Measurements from ENCODE around the gene S1PR1.

S1PR1 gene

GRCh38 chr1:101239095-101240040, 2.5 kb downstream of the S1PR1 start:
- in situ Hi-C loops (cut with HindIII; ENCODE audit: low sequenced_read_pairs), result no loop called here
- TF ChIP-seq, protein P1, sequence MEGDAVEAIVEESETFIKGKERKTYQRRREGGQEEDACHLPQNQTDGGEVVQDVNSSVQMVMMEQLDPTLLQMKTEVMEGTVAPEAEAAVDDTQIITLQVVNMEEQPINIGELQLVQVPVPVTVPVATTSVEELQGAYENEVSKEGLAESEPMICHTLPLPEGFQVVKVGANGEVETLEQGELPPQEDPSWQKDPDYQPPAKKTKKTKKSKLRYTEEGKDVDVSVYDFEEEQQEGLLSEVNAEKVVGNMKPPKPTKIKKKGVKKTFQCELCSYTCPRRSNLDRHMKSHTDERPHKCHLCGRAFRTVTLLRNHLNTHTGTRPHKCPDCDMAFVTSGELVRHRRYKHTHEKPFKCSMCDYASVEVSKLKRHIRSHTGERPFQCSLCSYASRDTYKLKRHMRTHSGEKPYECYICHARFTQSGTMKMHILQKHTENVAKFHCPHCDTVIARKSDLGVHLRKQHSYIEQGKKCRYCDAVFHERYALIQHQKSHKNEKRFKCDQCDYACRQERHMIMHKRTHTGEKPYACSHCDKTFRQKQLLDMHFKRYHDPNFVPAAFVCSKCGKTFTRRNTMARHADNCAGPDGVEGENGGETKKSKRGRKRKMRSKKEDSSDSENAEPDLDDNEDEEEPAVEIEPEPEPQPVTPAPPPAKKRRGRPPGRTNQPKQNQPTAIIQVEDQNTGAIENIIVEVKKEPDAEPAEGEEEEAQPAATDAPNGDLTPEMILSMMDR (IDR thresholded peaks at IDR 0.05; ENCODE audit: low read depth, low read length), result no peak
- no peak for DNase-seq (ENCODE audit: low read depth, low spot score)
- H3K4me3 ChIP-seq (ENCODE audit: low read depth, low read length), result no peak overlapping the region

GRCh38 chr1:101240041-101240430, 3.2 kb downstream of the S1PR1 start:
- in situ Hi-C loops (cut with HindIII; ENCODE audit: low sequenced_read_pairs), result no loop called here
- DNase-seq (ENCODE audit: low read depth, low spot score), result no peak
- no peak overlapping the region for H3K4me3 ChIP-seq (ENCODE audit: low read depth, low read length)
- TF ChIP-seq, protein P1 (IDR thresholded peaks at IDR 0.05; ENCODE audit: low read depth, low read length), result no peak

DNA sequence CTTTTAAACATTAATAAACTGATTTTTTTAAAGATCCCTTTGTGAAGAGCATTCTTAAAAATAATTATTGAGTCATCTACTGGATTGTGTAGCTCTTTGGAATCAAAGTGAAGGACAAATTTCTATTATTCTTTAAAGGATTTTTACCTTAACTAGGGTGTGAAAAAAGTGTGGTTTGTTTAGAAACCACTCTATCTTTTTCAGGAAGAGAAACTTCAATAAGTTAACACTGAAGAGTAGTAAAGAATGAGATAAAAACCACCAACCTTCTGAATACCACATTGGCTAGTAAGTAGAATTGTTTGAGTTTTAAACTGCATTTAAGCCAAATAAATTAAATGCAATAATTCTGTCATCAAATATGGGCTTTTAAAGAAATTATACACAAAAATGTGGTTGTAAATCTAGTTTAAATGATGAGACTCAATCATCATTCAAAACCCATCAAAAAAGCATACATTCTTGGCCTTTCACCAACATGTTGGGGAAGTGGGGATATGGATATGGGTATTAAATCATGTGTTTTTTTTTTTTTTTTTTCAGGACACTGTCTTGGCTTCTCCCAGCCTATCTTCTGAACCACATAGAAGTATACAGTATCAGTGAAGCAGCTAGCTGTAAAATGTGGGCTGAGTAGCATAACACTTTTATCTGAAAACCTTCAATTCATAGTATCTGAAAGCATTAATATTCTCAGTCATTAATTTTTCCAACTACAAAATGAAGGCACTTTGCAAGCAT, 4.8 kb downstream of the S1PR1 start:
- no peak overlapping the region for H3K4me3 ChIP-seq (ENCODE audit: low read depth, low read length)
- in situ Hi-C loops (cut with HindIII; ENCODE audit: low sequenced_read_pairs), result no loop called here
- DNase-seq (ENCODE audit: low read depth, low spot score), result no peak
- TF ChIP-seq, protein P1 (IDR thresholded peaks at IDR 0.05; ENCODE audit: low read depth, low read length), result no peak

DNA sequence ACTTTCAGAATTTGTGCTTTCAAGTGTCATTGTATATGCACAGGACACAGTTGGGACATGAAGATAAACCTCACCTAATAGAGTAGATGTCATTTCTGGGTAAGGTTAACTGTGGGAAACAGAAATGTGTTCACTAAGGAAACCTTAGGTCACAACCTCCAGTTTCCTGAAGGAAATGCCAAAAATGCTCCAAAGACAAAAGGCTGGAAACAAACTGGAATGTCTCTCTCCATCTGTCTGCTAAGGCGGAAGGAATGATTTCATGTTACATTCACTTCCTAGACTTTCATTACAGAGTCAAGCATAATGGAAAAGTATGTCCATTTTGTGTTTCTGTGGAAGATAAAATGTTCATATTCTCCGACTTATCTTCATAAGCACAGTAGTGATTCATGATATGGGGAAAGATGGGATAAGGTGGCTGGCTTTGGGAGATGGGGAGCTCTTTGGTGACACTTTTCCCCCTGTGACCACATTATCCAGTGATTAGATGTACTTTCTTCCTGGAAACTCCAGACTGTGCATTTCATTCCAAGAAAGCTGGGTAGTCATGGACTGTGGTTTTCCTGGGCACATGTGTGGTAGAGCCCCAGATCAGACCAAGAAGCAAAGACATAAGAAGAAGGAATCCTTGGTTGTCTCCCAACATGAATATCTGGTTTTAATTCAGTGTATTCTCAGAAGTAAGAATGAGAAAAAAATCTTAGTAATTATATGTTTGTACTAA, 5.7 kb downstream of the S1PR1 start:
- in situ Hi-C loops (cut with HindIII; ENCODE audit: low sequenced_read_pairs), result no loop called here
- TF ChIP-seq, protein P1 (IDR thresholded peaks at IDR 0.05; ENCODE audit: low read depth, low read length), result no peak
- no peak for DNase-seq (ENCODE audit: low read depth, low spot score)
- no peak overlapping the region for H3K4me3 ChIP-seq (ENCODE audit: low read depth, low read length)

DNA sequence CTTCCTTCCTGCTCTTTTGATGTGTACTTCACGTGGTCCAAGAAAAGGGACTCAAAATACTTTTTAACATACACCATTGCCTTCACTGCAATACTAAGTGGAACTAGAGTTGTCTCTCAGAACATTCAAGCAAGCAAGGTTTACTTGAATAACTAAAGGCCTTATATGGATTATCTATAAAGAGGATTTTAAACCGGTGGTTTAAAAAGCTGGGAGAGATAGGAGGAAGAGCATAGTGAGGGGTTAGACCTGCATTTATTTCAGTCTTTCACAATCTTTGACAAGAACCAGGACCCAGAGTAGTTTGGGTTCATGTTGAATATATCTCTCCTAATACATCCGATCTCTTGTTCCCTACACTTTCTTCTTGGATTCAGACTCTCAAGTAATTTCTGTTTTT, 6.9 kb downstream of the S1PR1 start:
- in situ Hi-C loops (cut with HindIII; ENCODE audit: low sequenced_read_pairs), result no loop called here
- no peak for DNase-seq (ENCODE audit: low read depth, low spot score)
- H3K4me3 ChIP-seq (ENCODE audit: low read depth, low read length), result no peak overlapping the region
- TF ChIP-seq, protein P1 (IDR thresholded peaks at IDR 0.05; ENCODE audit: low read depth, low read length), result no peak

GRCh38 chr1:101244842-101245241, 8.0 kb downstream of the S1PR1 start:
- H3K4me3 ChIP-seq (ENCODE audit: low read depth, low read length), result no peak overlapping the region
- in situ Hi-C loops (cut with HindIII; ENCODE audit: low sequenced_read_pairs), result no loop called here
- DNase-seq (ENCODE audit: low read depth, low spot score), result no peak
- TF ChIP-seq, protein P1 (IDR thresholded peaks at IDR 0.05; ENCODE audit: low read depth, low read length), result no peak

Measured in astrocyte of the spinal cord (primary cell).